ENCODE results near the gene UFD1. TPM values are rescaled to one million over a fixed set of nuclear protein-coding genes. Genes with fewer than 3 reads are reported as not detected.

The UFD1 gene
- total and polyA plus RNA-seq, 2 of the 4 experiments (the other 2 are of a cell fraction), result 149 to 152 TPM

DNA sequence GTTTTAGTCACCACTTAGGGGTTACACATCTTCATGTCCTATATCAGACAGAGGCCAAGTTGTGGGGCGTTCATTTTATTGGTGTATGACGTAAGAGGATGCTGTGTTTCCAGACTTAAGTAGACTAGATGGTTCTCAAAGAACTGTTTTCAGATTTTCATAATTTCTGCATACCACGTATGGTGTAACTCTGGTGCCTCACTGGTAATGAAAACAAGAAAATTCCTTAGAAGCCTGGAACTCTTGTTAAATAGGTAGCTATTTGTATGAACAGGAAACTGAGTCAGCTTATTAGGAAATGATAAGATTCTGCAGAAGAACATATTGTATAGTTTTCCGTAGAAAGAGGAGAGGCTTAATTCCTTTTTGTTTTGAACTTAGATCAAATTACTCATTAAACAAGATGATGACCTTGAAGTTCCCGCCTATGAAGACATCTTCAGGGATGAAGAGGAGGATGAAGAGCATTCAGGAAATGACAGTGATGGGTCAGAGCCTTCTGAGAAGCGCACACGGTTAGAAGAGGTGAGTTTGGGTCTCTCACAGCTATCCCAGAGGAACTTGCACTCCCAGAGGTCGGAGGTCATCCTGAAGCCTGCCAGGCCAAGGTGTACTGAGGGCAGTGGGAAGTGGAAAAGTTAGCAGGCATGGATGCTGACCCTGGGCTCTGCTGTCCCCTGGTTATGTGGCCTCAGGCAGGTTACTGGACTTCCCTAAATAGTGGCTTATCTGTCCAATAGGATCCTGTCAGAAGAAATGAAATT lies 4.7 kb upstream of the UFD1 start:
- peak overlapping the region; percentile 18 to 52; a peak in 3 of 4 replicates for H4K8ac ChIP-seq (ENCODE audit: low read depth in 2 of 2, low read length in 2 of 2)
- DNase-seq (peak; percentile 81), ATAC-seq (ENCODE audit: low read depth) (no peak)
- dilution Hi-C loops (cut with HindIII; ENCODE audit: low sequenced_read_pairs, unreplicated experiment) (no loop called here), intact Hi-C loops (cut with micrococcal nuclease) (no loop called here), in situ Hi-C loops (cut with MboI; ENCODE audit: low sequenced_read_pairs) (no loop called here)
- H2BK15ac ChIP-seq (ENCODE audit: low read depth, low read length), result 0 out of 3 replicates have a peak overlapping the region, but pooled peaks have one; percentile 35
- peak overlapping the region; percentile 17 for H4K5ac ChIP-seq (ENCODE audit: low read depth, low read length)
- H2AK9ac ChIP-seq (replicated peaks; ENCODE audit: low read depth, low read length, poor library complexity), result no peak overlapping the region
- peak overlapping the region; percentile 22; the same call in 1 of the 2 replicates for H3K4me2 ChIP-seq (ENCODE audit: low read depth, low read length)
- H2BK120ac ChIP-seq (ENCODE audit: low read depth, low read length), result 0 out of 2 replicates have a peak overlapping the region, but pooled peaks have one; percentile 5
- CTCF ChIA-PET, result interaction anchor here (0.6 kb wide), 1 partner anchor 89 kb away, joined by 3 read pairs; no protein-coding TSS in a partner anchor
- H3K9me1 ChIP-seq (ENCODE audit: insufficient read depth, low read length), result 0 out of 2 replicates have a peak, but pooled peaks cover 3% of the 10 kb centered on the region
- H3K56ac ChIP-seq (ENCODE audit: extremely low read depth, insufficient read depth, low read length), result no peak overlapping the region
- peak overlapping the region; percentile 20; the same call in 1 of the 2 replicates for H3K4ac ChIP-seq (ENCODE audit: low read depth, low read length)
- no peaks in the 10 kb centered on the region for H3K9me3 ChIP-seq (ENCODE audit: control insufficient read depth, insufficient read depth, low read length)
- no peak overlapping the region; the same call in 1 of the 2 replicates for H4K91ac ChIP-seq (ENCODE audit: insufficient read depth, low read depth, low read length)
- H2BK5ac ChIP-seq (ENCODE audit: low read depth, low read length, poor library complexity, severe bottlenecking), result peak overlapping the region; percentile 6
- 0 out of 2 replicates have a peak, but pooled peaks cover 2% of the 10 kb centered on the region for H4K20me1 ChIP-seq (ENCODE audit: insufficient read depth, low read length)
- H3K27ac ChIP-seq (ENCODE audit: insufficient read depth, low read length), result peak overlapping the region; percentile 87
- H3K27me3 ChIP-seq (ENCODE audit: control insufficient read depth, insufficient read depth, low read length), result no peaks in the 10 kb centered on the region
- H2BK20ac ChIP-seq (ENCODE audit: low read depth, low read length), result no peak overlapping the region
- TF ChIP-seq SMC3 (IDR thresholded peaks at IDR 0.05; ENCODE audit: low read depth, low read length) (no peak), RCOR1 (IDR thresholded peaks at IDR 0.05; ENCODE audit: insufficient replicate concordance, low read length) (no peak), MAFK (IDR thresholded peaks at IDR 0.05; ENCODE audit: low read depth, low read length) (peak; percentile 11; the same call in 1 of the 2 replicates), CHD1 (IDR thresholded peaks at IDR 0.05; ENCODE audit: low read depth, low read length) (no peak), MAZ (IDR thresholded peaks at IDR 0.05; ENCODE audit: borderline replicate concordance, low read depth, low read length) (no peak), NFE2L2 (IDR thresholded peaks at IDR 0.05; ENCODE audit: low read depth, low read length) (no peak), POLR2A (IDR thresholded peaks at IDR 0.05; ENCODE audit: low read depth, low read length) (no peak), CEBPB (IDR thresholded peaks at IDR 0.05; ENCODE audit: low read depth, low read length) (peak; percentile 70)
- POLR2A ChIA-PET (ENCODE audit: unreplicated experiment), result no interaction called here
- H3K36me3 ChIP-seq (ENCODE audit: control insufficient read depth, insufficient read depth, low read length), result peaks cover 1% of the 10 kb centered on the region; the same call in 1 of the 2 replicates
- 90% methylated on average over 3 of the region's 8 CpGs; no CpG with 5 or more reads in 1 of the 2 experiments for WGBS, 2 experiments (ENCODE audit: extremely low coverage in 2 of 2, insufficient read length in 1 of 2)
- peaks cover 7 to 24% of the 10 kb centered on the region in 2 experiments; a peak in 3 of 4 replicates for H3K79me1 ChIP-seq (ENCODE audit: low read depth in 1 of 2, low read length in 2 of 2)
- no peak overlapping the region for H2AFZ ChIP-seq (replicated peaks; ENCODE audit: low read length, poor library complexity)
- peak overlapping the region; percentile 48 for H3K18ac ChIP-seq (ENCODE audit: low read depth, low read length)
- H3K23ac ChIP-seq (ENCODE audit: low read depth, low read length), result peak overlapping the region; percentile 45; the same call in 1 of the 2 replicates
- H3K4me3 ChIP-seq (ENCODE audit: insufficient read depth, low read depth, low read length), result no peak overlapping the region
- no TSS peak for BruUV-seq (replicated peaks)
- peaks cover 3% of the 10 kb centered on the region for H3K4me1 ChIP-seq (ENCODE audit: control insufficient read depth, insufficient read depth, low read length)
- 0 out of 2 replicates have a peak overlapping the region, but pooled peaks have one; percentile 9 for H3K14ac ChIP-seq (replicated peaks; ENCODE audit: low read depth, low read length)
- H2AK5ac ChIP-seq (ENCODE audit: low read depth, low read length), result no peak overlapping the region
- H3K9ac ChIP-seq (ENCODE audit: low read depth, low read length), result no peak overlapping the region
